GM19372 (cell line): Measurements from ENCODE around the gene FHAD1.

Source experiments
- ATAC-seq: cut with Tn5 transposase; IDR thresholded peaks from one replicate; pipeline ENCODE4 v1.9.1; 2021; ENCODE audit warnings: mild to moderate bottlenecking, low read depth, moderate library complexity; ENCODE audit not compliant: unreplicated experiment

FHAD1 gene

GRCh38 chr1:15342408-15342967, 95.5 kb downstream of the FHAD1 start:
- no peak for ATAC-seq

- ATAC-seq, result no peak
Observed at GRCh38 chr1:15343099-15343498, 96.1 kb downstream of the FHAD1 start.

GRCh38 chr1:15343729-15344128, 96.7 kb downstream of the FHAD1 start:
- no peak for ATAC-seq

GRCh38 chr1:15344380-15344779, 97.4 kb downstream of the FHAD1 start:
- ATAC-seq, result no peak

GRCh38 chr1:15344800-15345704, 98.0 kb downstream of the FHAD1 start:
- ATAC-seq, result no peak

GRCh38 chr1:15345705-15346345, 98.8 kb downstream of the FHAD1 start:
- ATAC-seq, result no peak

GRCh38 chr1:15346346-15347030, 99.5 kb downstream of the FHAD1 start:
- no peak for ATAC-seq

- no peak for ATAC-seq
Observed at GRCh38 chr1:15347182-15347581, 100.2 kb downstream of the FHAD1 start.

- no peak for ATAC-seq
Observed at GRCh38 chr1:15348648-15349047, 101.6 kb downstream of the FHAD1 start.

- no peak for ATAC-seq
Observed at GRCh38 chr1:15349133-15349532, 102.1 kb downstream of the FHAD1 start.

- ATAC-seq, result no peak
Observed at GRCh38 chr1:15350151-15350550, 103.1 kb downstream of the FHAD1 start.

GRCh38 chr1:15350551-15351200, 103.7 kb downstream of the FHAD1 start:
- no peak for ATAC-seq

- no peak for ATAC-seq
Observed at GRCh38 chr1:15351310-15351709, 104.3 kb downstream of the FHAD1 start.

- ATAC-seq, result no peak
Observed at GRCh38 chr1:15352128-15352957, 105.3 kb downstream of the FHAD1 start.

GRCh38 chr1:15353839-15354579, 107.0 kb downstream of the FHAD1 start:
- ATAC-seq, result no peak

GRCh38 chr1:15354580-15354965, 107.5 kb downstream of the FHAD1 start:
- ATAC-seq, result no peak

GRCh38 chr1:15355968-15356625, 109.1 kb downstream of the FHAD1 start:
- no peak for ATAC-seq

- no peak for ATAC-seq
Observed at GRCh38 chr1:15357612-15358207, 110.7 kb downstream of the FHAD1 start.
